ENCODE data around the gene FBN1. TPM values are rescaled to one million over a fixed set of nuclear protein-coding genes. Genes with fewer than 3 reads are reported as not detected.

Gene FBN1
- total and polyA plus RNA-seq, 4 experiments from 2014 or later, result 0.20 to 0.22 TPM; not detected in 2

GRCh38 chr15:48478581-48478980 is 166.9 kb downstream of the FBN1 start:
- peaks cover 0 to 2% of the 10 kb centered on the region in 2 donors for H3K27me3 Mint-ChIP-seq
- no peak for DNase-seq
- Histone ChIP-seq H3K36me3 (ENCODE audit: insufficient read depth, low read length) (no peaks in the 10 kb centered on the region), H3K27me3 (ENCODE audit: insufficient read depth, low read length) (no peaks in the 10 kb centered on the region), H3K9me3 (ENCODE audit: control insufficient read depth in 1 of 2, low read length in 2 of 2) (no peaks in the 10 kb centered on the region), H3K4me1 (ENCODE audit: insufficient read depth, low read length) (no peaks in the 10 kb centered on the region), H3K27ac (ENCODE audit: low read depth, low read length) (no peak overlapping the region), H3K4me3 (ENCODE audit: low read length in 2 of 2) (no peak overlapping the region)
- ChIA-PET POLR2A (ENCODE audit: partially characterized antibody) (no interaction called here), CTCF (ENCODE audit: partially characterized antibody) (interaction anchor here (0.7 kb wide), 1 partner anchor 8 kb away, joined by 3 read pairs; no protein-coding TSS in a partner anchor)
- H3K9me3 Mint-ChIP-seq, result no peaks in the 10 kb centered on the region
- no peak overlapping the region for H3K27ac Mint-ChIP-seq
- no peaks in the 10 kb centered on the region for H3K4me1 Mint-ChIP-seq
- H3K36me3 Mint-ChIP-seq, result no peaks in the 10 kb centered on the region
- intact Hi-C loops (cut with micrococcal nuclease), result no loop called here
- no peak overlapping the region for H3K4me3 Mint-ChIP-seq

- DNase-seq, result no peak
- CTCF ChIA-PET (ENCODE audit: partially characterized antibody), result interaction anchor here (0.7 kb wide), 1 partner anchor 9 kb away, joined by 3 read pairs; no protein-coding TSS in a partner anchor
- Mint-ChIP-seq H3K4me1 (peaks cover 0 to under 1% (median 0%) of the 10 kb centered on the region in 4 donors), H3K4me3 (no peak overlapping the region), H3K27ac (no peak overlapping the region), H3K27me3 (peaks cover 0 to 2% of the 10 kb centered on the region in 2 donors), H3K9me3 (peaks cover 0 to under 1% (median 0%) of the 10 kb centered on the region in 8 donors), H3K36me3 (no peaks in the 10 kb centered on the region)
- H3K27me3 ChIP-seq (ENCODE audit: insufficient read depth, low read length), result no peaks in the 10 kb centered on the region
- no peaks in the 10 kb centered on the region for H3K9me3 ChIP-seq (ENCODE audit: control insufficient read depth in 1 of 2, low read length in 2 of 2)
- intact Hi-C loops (cut with micrococcal nuclease), result no loop called here
- no peaks in the 10 kb centered on the region for H3K36me3 ChIP-seq (ENCODE audit: insufficient read depth, low read length)
- H3K4me3 ChIP-seq (ENCODE audit: low read length in 2 of 2), result no peak overlapping the region
- no peaks in the 10 kb centered on the region for H3K4me1 ChIP-seq (ENCODE audit: insufficient read depth, low read length)
- H3K27ac ChIP-seq (ENCODE audit: low read depth, low read length), result no peak overlapping the region
- POLR2A ChIA-PET (ENCODE audit: partially characterized antibody), result no interaction called here
These were observed 167.6 kb downstream of the FBN1 start for GRCh38 chr15:48477795-48478360.

- intact Hi-C loops (cut with micrococcal nuclease), result no loop called here
- Histone ChIP-seq H3K4me3 (ENCODE audit: low read length in 2 of 2) (no peak overlapping the region), H3K4me1 (ENCODE audit: insufficient read depth, low read length) (no peaks in the 10 kb centered on the region), H3K27ac (ENCODE audit: low read depth, low read length) (no peak overlapping the region), H3K36me3 (ENCODE audit: insufficient read depth, low read length) (no peaks in the 10 kb centered on the region), H3K9me3 (ENCODE audit: control insufficient read depth in 1 of 2, low read length in 2 of 2) (no peaks in the 10 kb centered on the region), H3K27me3 (ENCODE audit: insufficient read depth, low read length) (no peaks in the 10 kb centered on the region)
- Mint-ChIP-seq H3K27me3 (peaks cover 0 to 2% of the 10 kb centered on the region in 2 donors), H3K36me3 (no peaks in the 10 kb centered on the region), H3K4me1 (peaks cover 0 to 2% (median 0%) of the 10 kb centered on the region in 4 donors), H3K9me3 (peaks cover 0 to 3% (median 0%) of the 10 kb centered on the region in 8 donors), H3K27ac (no peak overlapping the region), H3K4me3 (no peak overlapping the region)
- ChIA-PET CTCF (ENCODE audit: partially characterized antibody) (interaction anchor here (0.7 kb wide), 1 partner anchor 23 kb away, joined by 6 read pairs; no protein-coding TSS in a partner anchor), POLR2A (ENCODE audit: partially characterized antibody) (no interaction called here)
- no peak for DNase-seq
These were observed 169.7 kb downstream of the FBN1 start for GRCh38 chr15:48475600-48476395.

- Mint-ChIP-seq H3K36me3 (no peaks in the 10 kb centered on the region), H3K4me3 (no peak overlapping the region), H3K4me1 (peaks cover 0 to 2% (median 0%) of the 10 kb centered on the region in 4 donors), H3K9me3 (peaks cover 0 to 3% (median 0%) of the 10 kb centered on the region in 8 donors), H3K27ac (no peak overlapping the region), H3K27me3 (peaks cover 0 to 2% of the 10 kb centered on the region in 2 donors)
- Histone ChIP-seq H3K27ac (ENCODE audit: low read depth, low read length) (no peak overlapping the region), H3K27me3 (ENCODE audit: insufficient read depth, low read length) (no peaks in the 10 kb centered on the region), H3K9me3 (ENCODE audit: control insufficient read depth in 1 of 2, low read length in 2 of 2) (no peaks in the 10 kb centered on the region), H3K36me3 (ENCODE audit: insufficient read depth, low read length) (no peaks in the 10 kb centered on the region), H3K4me1 (ENCODE audit: insufficient read depth, low read length) (no peaks in the 10 kb centered on the region), H3K4me3 (ENCODE audit: low read length in 2 of 2) (no peak overlapping the region)
- intact Hi-C loops (cut with micrococcal nuclease), result no loop called here
- no peak for DNase-seq
- ChIA-PET POLR2A (ENCODE audit: partially characterized antibody) (no interaction called here), CTCF (ENCODE audit: partially characterized antibody) (no interaction called here)
These were observed 171.8 kb downstream of the FBN1 start for GRCh38 chr15:48473667-48474066.

GRCh38 chr15:48472756-48473155 is 172.8 kb downstream of the FBN1 start:
- Mint-ChIP-seq H3K36me3 (no peaks in the 10 kb centered on the region), H3K9me3 (peaks cover 0 to 3% (median 0%) of the 10 kb centered on the region in 8 donors), H3K4me1 (peaks cover 0 to 2% (median 0%) of the 10 kb centered on the region in 4 donors), H3K27ac (no peak overlapping the region), H3K4me3 (no peak overlapping the region), H3K27me3 (peaks cover 0 to under 1% of the 10 kb centered on the region in 2 donors)
- intact Hi-C loops (cut with micrococcal nuclease), result no loop called here
- DNase-seq, result no peak
- Histone ChIP-seq H3K4me3 (ENCODE audit: low read length in 2 of 2) (no peak overlapping the region), H3K36me3 (ENCODE audit: insufficient read depth, low read length) (no peaks in the 10 kb centered on the region), H3K27me3 (ENCODE audit: insufficient read depth, low read length) (no peaks in the 10 kb centered on the region), H3K27ac (ENCODE audit: low read depth, low read length) (no peak overlapping the region), H3K9me3 (ENCODE audit: control insufficient read depth in 1 of 2, low read length in 2 of 2) (no peaks in the 10 kb centered on the region), H3K4me1 (ENCODE audit: insufficient read depth, low read length) (no peaks in the 10 kb centered on the region)
- POLR2A ChIA-PET (ENCODE audit: partially characterized antibody), result no interaction called here
- CTCF ChIA-PET (ENCODE audit: partially characterized antibody), result no interaction called here

GRCh38 chr15:48471073-48471472 is 174.4 kb downstream of the FBN1 start:
- Histone ChIP-seq H3K27me3 (ENCODE audit: insufficient read depth, low read length) (no peaks in the 10 kb centered on the region), H3K27ac (ENCODE audit: low read depth, low read length) (no peak overlapping the region), H3K4me3 (ENCODE audit: low read length in 2 of 2) (no peak overlapping the region), H3K9me3 (ENCODE audit: control insufficient read depth in 1 of 2, low read length in 2 of 2) (no peaks in the 10 kb centered on the region), H3K4me1 (ENCODE audit: insufficient read depth, low read length) (no peaks in the 10 kb centered on the region), H3K36me3 (ENCODE audit: insufficient read depth, low read length) (no peaks in the 10 kb centered on the region)
- intact Hi-C loops (cut with micrococcal nuclease), result no loop called here
- no peak for DNase-seq
- Mint-ChIP-seq H3K27ac (no peak overlapping the region), H3K36me3 (no peaks in the 10 kb centered on the region), H3K27me3 (no peaks in the 10 kb centered on the region), H3K4me1 (peaks cover 0 to 2% (median 0%) of the 10 kb centered on the region in 4 donors), H3K4me3 (no peak overlapping the region), H3K9me3 (peaks cover 0 to 3% (median 0%) of the 10 kb centered on the region in 8 donors)
- POLR2A ChIA-PET (ENCODE audit: partially characterized antibody), result no interaction called here
- CTCF ChIA-PET (ENCODE audit: partially characterized antibody), result no interaction called here

GRCh38 chr15:48470096-48470495 is 175.4 kb downstream of the FBN1 start:
- no peak for DNase-seq
- Histone ChIP-seq H3K4me1 (ENCODE audit: insufficient read depth, low read length) (no peaks in the 10 kb centered on the region), H3K9me3 (ENCODE audit: control insufficient read depth in 1 of 2, low read length in 2 of 2) (no peaks in the 10 kb centered on the region), H3K27ac (ENCODE audit: low read depth, low read length) (no peak overlapping the region), H3K4me3 (ENCODE audit: low read length in 2 of 2) (no peak overlapping the region), H3K36me3 (ENCODE audit: insufficient read depth, low read length) (no peaks in the 10 kb centered on the region), H3K27me3 (ENCODE audit: insufficient read depth, low read length) (no peaks in the 10 kb centered on the region)
- peaks cover 0 to 3% (median 0%) of the 10 kb centered on the region in 8 donors for H3K9me3 Mint-ChIP-seq
- no peak overlapping the region for H3K27ac Mint-ChIP-seq
- POLR2A ChIA-PET (ENCODE audit: partially characterized antibody), result no interaction called here
- H3K27me3 Mint-ChIP-seq, result no peaks in the 10 kb centered on the region
- H3K4me3 Mint-ChIP-seq, result no peak overlapping the region
- intact Hi-C loops (cut with micrococcal nuclease), result no loop called here
- peaks cover 0 to 2% (median 0%) of the 10 kb centered on the region in 4 donors for H3K4me1 Mint-ChIP-seq
- H3K36me3 Mint-ChIP-seq, result no peaks in the 10 kb centered on the region
- CTCF ChIA-PET (ENCODE audit: partially characterized antibody), result no interaction called here

Measured in CD4-positive, alpha-beta memory T cell (primary cell).